Adipose tissue (tissue), 3 donors: ENCODE results near the gene TRPV6. TPM values are rescaled to one million over a fixed set of nuclear protein-coding genes. Genes with fewer than 3 reads are reported as not detected.

ENCODE experiments used
- H3K27ac ChIP-seq: one replicate; pipeline ENCODE4 v1.5.1; 2013; ENCODE audit warnings: low read depth, low read length
- WGBS, 3 donors: extraction: QIAGEN DNeasy Blood & Tissue Kit; methylation state at CpG; one replicate each; pipeline ENCODE4 v1.1.7; 2013; 5-methylcytosine and 5-hydroxymethylcytosine counted together
- polyA plus RNA-seq, 3 donors: library from polyadenylated mRNA; stranded (reverse); fragments of 200-250 nt; gene quantifications; one replicate each; pipeline ENCODE4 v1.2.3, GENCODE V29; 2013
- donor health status: healthy with polysubstance abuse.
- donor health status: Bipolar disorder and iron deficiency.
- donor health status: healthy.

The TRPV6 gene
- polyA plus RNA-seq, 3 donors = 0.42 to 37.0 TPM; not detected in 1

DNA sequence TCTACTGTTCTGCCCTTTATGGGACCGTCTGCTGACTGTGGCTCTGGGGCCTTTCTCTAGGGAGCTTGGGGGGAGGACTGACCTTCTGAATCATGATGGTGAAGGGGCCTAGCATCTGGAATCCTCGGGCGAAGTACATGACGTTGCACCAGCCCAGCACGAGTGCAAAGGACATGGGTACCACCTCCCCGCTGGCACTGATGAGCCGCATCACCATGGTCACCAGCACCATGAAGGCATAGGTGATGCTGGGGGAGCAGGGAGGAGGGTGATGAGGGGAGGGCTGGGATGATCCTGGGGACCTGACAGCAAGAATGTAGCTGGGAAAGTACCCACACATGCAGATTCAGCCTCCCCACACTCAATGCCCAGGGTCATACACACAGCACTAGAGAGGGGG is 11.1 kb downstream of the TRPV6 start:
- WGBS, 3 donors = 84 to 91% (median 87%) methylated on average over 7 of the region's 7 CpGs
- no peak overlapping the region for H3K27ac ChIP-seq

DNA sequence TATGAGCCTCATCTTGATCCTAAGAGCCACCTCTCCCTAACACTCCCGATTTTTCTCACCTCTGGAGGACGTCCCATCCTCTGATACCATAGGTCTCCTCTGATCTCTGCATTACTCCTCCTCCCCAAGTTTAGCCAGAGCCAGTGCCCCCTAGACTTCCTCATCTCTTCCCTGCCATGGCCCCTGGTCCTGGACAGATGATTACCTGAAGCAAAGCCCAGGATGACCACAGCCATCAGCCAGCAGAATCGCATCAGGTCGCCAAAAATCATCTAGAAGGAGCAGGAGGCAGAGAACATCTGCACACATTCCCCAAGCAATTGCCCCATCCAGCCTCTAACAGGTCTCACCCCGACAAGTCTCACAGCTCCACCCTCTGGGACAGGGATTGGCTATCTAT is 11.7 kb downstream of the TRPV6 start:
- WGBS, 3 donors = 73 to 89% (median 87%) methylated on average over 5 of the region's 5 CpGs
- H3K27ac ChIP-seq = no peak overlapping the region

- WGBS, 3 donors = 74 to 88% (median 85%) methylated on average over 10 to 11 of the region's 11 CpGs
- H3K27ac ChIP-seq = no peak overlapping the region
These were observed 12.2 kb downstream of the TRPV6 start for GRCh38 chr7:142873281-142873784.

DNA sequence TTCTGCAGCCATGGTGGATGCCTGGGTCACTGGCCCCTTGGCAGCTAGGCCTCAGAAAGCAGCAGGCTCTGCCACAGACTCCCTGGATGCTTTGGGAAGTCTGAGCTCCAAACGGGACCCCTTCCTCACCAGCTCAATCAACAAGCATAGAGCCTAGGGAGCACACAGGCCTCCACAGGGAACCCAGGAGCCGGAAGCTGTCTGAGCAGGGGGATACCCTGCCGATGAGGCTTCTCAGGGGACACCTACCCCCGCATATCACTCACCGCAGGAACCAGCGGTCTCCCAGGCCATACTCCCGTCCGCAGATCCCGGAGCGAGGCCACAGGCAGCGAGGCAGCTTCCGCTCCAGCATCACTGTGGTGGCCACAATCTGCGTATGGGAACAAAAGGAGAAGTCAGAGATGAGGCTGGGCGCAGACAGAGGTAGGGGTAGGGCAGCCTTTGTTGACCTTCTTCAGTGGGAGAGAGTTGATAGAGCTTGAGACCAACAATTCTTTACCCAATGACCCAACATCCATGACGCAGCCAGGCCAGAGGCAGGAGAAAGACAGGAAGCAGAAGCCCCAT is 13.4 kb downstream of the TRPV6 start:
- H3K27ac ChIP-seq = no peak overlapping the region
- WGBS, 3 donors = 87 to 88% (median 88%) methylated on average over 15 of the region's 15 CpGs

GRCh38 chr7:142871260-142872105 is 14.1 kb downstream of the TRPV6 start:
- 82 to 89% (median 82%) methylated on average over 23 of the region's 23 CpGs for WGBS, 3 donors
- no peak overlapping the region for H3K27ac ChIP-seq

- WGBS, 3 donors = 81 to 88% (median 87%) methylated on average over 14 of the region's 14 CpGs
- H3K27ac ChIP-seq = no peak overlapping the region
These were observed 14.8 kb downstream of the TRPV6 start for GRCh38 chr7:142870566-142871259.

- no peak overlapping the region for H3K27ac ChIP-seq
- 67 to 81% (median 80%) methylated on average over 8 of the region's 8 CpGs for WGBS, 3 donors
These were observed 15.4 kb downstream of the TRPV6 start for GRCh38 chr7:142870147-142870559.

DNA sequence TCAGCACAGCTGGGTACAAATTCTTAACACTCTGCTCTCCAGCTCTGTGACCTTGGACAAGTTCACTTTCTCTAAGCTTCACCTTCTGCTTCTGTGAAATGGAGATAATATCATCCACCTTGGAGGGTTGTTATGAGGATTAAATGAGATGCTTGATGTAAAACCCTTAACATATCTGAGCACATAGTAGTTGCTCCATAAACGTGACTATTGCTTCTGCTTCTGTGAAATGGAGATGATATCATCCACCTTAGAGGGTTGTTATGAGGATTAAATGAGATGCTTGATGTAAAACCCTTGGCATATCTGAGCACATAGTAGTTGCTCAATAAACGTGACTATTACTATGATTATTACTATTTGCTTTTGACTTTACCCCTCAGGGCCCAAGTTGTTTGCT is 16.1 kb downstream of the TRPV6 start:
- 76 to 89% (median 86%) methylated on average over 2 of the region's 2 CpGs for WGBS, 3 donors
- H3K27ac ChIP-seq = no peak overlapping the region

DNA sequence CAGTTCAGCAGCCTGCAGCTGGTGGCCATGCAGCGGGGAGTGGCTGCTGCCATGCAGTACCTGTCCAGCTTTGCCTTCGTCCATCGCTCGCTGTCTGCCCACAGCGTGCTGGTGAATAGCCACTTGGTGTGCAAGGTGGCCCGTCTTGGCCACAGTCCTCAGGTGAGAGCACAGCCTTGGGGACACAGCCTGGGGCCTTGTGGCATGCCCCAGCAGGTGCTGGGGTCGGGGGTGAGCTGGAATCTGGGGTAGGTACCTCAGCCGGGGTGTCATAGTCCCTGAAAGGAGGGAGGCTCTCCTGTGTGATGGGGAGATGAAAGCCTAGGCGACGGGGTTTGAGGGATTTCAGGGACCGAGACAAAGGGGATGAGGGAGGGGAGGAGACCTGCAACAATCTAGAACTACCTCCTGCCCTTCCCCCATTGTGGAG is 16.5 kb downstream of the TRPV6 start:
- no peak overlapping the region for H3K27ac ChIP-seq
- WGBS, 3 donors = 90 to 95% (median 94%) methylated on average over 11 of the region's 11 CpGs

DNA sequence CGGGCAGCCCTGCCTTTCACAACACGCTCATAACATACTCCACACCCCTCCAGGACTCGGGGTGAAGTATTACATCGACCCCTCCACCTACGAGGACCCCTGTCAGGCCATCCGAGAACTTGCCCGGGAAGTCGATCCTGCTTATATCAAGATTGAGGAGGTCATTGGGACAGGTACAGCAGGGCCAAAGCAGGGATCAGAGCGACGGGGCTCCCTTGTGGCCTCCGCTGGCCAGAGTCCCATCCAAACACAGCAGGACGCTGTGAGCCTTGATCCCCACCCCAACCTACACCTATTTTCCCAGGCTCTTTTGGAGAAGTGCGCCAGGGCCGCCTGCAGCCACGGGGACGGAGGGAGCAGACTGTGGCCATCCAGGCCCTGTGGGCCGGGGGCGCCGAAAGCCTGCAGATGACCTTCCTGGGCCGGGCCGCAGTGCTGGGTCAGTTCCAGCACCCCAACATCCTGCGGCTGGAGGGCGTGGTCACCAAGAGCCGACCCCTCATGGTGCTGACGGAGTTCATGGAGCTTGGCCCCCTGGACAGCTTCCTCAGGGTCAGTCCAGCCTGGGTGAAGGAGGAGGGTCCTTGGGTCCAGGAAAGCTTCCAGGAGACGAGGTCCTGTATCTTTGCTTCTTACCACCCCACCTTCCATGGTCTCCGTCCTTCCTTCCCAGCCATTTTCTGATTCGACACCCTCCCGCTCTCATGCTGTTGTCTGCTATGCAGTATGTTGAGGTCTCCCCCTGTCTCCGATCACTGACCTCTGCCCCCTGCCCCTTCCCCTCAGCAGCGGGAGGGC is 17.2 kb downstream of the TRPV6 start:
- 82 to 89% (median 87%) methylated on average over 28 to 30 of the region's 31 CpGs for WGBS, 3 donors
- H3K27ac ChIP-seq = no peak overlapping the region

DNA sequence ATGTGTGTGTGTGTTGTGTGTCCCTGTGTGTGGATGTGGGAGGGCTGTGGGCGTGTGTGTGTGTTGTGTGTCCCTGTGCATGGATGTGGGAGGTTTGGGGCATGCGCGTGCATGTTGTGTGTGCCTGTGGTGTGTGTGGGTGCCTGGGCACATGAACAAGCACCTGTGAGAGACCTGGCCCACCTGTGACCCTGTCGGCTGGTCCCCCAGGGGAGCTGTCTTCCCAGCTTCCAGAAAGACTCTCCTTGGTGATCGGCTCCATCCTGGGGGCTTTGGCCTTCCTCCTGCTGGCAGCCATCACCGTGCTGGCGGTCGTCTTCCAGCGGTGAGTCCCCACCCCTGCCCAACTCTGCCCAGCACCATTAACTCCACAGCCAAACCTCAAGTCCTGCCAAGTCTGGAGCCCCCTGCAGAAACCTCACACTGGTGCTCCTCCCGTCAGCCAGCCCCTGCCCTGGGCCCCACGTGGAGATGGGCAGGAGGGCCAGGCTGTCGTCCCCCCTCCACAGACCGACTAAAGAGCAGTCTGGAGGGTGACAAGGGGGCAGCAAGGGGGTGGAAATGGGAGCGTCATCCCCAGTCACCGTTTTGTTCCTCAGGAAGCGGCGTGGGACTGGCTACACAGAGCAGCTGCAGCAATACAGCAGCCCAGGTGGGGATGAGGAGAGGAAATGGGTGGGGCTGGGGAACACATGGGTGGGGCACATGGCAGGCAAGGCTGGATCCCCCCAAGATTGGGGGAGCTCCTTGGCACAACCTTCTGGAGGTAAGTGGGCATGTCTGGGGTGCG is 18.0 kb downstream of the TRPV6 start:
- H3K27ac ChIP-seq = no peak overlapping the region
- 72 to 83% (median 76%) methylated on average over 17 to 18 of the region's 18 CpGs for WGBS, 3 donors

DNA sequence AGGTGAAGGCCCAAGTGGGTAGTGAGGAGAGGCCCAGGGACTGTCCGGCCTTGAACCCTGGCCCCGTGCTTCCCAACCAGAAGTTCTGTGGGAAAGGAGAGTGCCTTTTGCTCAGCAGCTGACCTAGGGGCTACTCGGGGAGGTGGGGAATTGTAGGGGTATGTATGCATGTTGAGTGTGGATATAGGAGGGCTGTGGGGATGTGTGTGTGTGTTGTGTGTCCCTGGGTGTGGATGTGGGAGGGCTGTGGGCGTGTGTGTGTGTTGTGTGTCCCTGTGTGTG is 18.5 kb downstream of the TRPV6 start:
- 56 to 86% (median 68%) methylated on average over 4 of the region's 4 CpGs for WGBS, 3 donors

GRCh38 chr7:142866361-142867096 is 19.0 kb downstream of the TRPV6 start:
- 58 to 80% (median 76%) methylated on average over 18 of the region's 18 CpGs for WGBS, 3 donors
- no peak overlapping the region for H3K27ac ChIP-seq

More for the DNA sequence above, 18.5 kb downstream of the TRPV6 start:
- no peak overlapping the region for H3K27ac ChIP-seq

DNA sequence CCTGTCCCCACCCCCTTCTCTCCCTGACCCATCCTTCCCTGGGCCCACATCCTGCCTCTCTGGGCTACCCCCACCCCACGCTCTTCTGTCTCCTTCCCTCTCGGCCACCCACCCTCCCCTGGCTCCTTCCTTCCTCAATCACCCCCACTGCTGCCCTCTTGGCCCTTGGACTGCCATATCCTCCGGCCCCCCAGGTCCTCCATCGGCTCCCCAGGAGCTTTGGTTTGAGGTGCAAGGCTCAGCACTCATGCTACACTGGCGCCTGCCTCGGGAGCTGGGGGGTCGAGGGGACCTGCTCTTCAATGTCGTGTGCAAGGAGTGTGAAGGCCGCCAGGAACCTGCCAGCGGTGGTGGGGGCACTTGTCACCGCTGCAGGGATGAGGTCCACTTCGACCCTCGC is 19.8 kb downstream of the TRPV6 start:
- 45 to 57% (median 49%) methylated on average over 12 to 13 of the region's 13 CpGs for WGBS, 3 donors
- H3K27ac ChIP-seq = no peak overlapping the region

DNA sequence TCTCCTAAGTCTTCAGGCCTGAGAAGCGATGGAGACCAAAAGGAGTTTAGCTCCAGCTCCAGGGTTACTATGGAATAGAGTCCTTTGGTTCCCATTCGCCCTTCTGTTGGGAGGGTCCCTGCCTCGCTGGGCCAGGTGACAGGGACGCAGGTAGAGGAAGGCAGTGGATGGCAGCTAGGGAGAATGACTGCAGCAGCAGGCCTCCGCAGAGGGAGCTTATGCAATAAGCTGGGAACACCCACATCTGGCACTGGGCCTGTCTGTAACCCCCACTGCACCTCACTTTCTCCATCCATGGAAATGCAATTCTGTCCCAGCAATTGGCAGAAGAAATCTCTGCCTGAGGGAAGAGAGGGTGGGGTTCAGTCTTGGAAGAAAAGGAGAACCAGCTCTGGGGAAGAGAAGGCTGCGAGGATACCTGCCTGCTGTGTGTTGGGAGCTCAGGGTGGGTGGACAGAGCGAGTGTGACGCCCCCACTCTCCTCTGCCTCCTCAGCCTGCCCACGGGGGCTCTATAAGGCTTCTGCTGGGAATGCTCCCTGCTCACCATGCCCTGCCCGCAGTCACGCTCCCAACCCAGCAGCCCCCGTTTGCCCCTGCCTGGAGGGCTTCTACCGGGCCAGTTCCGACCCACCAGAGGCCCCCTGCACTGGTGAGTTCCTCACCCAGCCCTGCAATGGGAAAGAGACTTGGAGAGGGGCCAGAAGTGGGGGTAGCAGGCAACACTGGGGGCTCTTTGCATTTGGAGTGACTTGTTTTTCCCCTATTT is 20.4 kb downstream of the TRPV6 start:
- no peak overlapping the region for H3K27ac ChIP-seq
- WGBS, 3 donors = 59 to 71% (median 62%) methylated on average over 14 of the region's 14 CpGs

- WGBS, 3 donors = 88 to 90% (median 89%) methylated on average over 37 of the region's 37 CpGs
- H3K27ac ChIP-seq = no peak overlapping the region
These were observed 21.5 kb downstream of the TRPV6 start for GRCh38 chr7:142863891-142864685.
